ENCODE results near the gene CFAP65.

- TF ChIP-seq CTCF (IDR thresholded peaks at IDR 0.05) (no peak), POLR2AphosphoS5 (IDR thresholded peaks at IDR 0.05) (no peak), POLR2A (IDR thresholded peaks at IDR 0.05) (no peak)
Observed at GRCh38 chr2:218961229-218961628, 80.1 kb downstream of the CFAP65 start.

Data from gastroesophageal sphincter (tissue), 3 donors.